Nephron progenitor cell (in vitro differentiated cells): Measurements from ENCODE around the gene LILRB1.
"Not testable (repeated sequence)": the region's sequence is repeated elsewhere in the genome, so short reads cannot be mapped to it uniquely, and the experiment has no call there.

Source experiments
- DNase-seq: peaks from one replicate; pipeline ENCODE4 v3.0.0; 2021
- H3K27ac Mint-ChIP-seq: 2 replicates; pipeline ENCODE4 v1.8.0; 2021; ENCODE audit warnings: mild to moderate bottlenecking, moderate library complexity, mixed read lengths
- H3K27me3 Mint-ChIP-seq: 2 replicates; pipeline ENCODE4 v1.8.0; 2021; ENCODE audit warnings: mild to moderate bottlenecking, low read depth, mixed read lengths; ENCODE audit not compliant: poor library complexity
- H3K36me3 Mint-ChIP-seq: 2 replicates; pipeline ENCODE4 v1.8.0; 2021; ENCODE audit warnings: low read depth, mixed read lengths
- H3K4me1 Mint-ChIP-seq: 2 replicates; pipeline ENCODE4 v1.8.0; 2021; ENCODE audit warnings: mixed read lengths
- H3K4me3 Mint-ChIP-seq: 2 replicates; pipeline ENCODE4 v1.8.0; 2021; ENCODE audit warnings: mild to moderate bottlenecking, moderate library complexity, mixed read lengths
- H3K9me3 Mint-ChIP-seq: 2 replicates; pipeline ENCODE4 v1.8.0; 2021; ENCODE audit warnings: mild to moderate bottlenecking, moderate library complexity, mixed read lengths
- TF ChIP-seq, protein P1 (sequence below): fragments of 200-600 bp; sonication (generic); IDR thresholded peaks from 2 replicates; pipeline ENCODE4 v1.5.0; 2021; ENCODE audit warnings: antibody characterized with exemption

The LILRB1 gene

DNA sequence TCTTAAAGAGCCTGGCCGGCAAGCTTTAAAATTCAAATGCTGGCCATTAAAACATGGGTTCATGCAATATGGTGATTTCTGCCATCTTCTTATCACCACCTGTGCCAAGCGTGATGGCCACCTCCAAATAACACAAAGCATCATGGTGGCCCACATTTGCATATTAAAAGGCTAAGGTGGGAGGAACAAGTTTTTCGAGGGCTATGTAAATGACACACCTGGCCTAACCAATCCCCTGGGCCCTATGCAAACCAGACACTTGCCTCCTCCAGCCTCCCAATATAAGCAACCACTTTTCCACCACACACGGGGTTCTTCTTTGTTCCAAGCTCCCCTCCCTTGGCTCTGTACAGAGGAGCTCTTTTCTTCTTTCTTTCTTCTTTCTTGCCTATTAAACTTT is 46.9 kb downstream of the LILRB1 start:
- Mint-ChIP-seq H3K4me3 (no peak overlapping the region), H3K9me3 (peaks cover 66% of the 10 kb centered on the region), H3K4me1 (no peaks in the 10 kb centered on the region), H3K36me3 (no peaks in the 10 kb centered on the region), H3K27me3 (peaks cover 3% of the 10 kb centered on the region), H3K27ac (no peak overlapping the region)
- TF ChIP-seq, protein P1, sequence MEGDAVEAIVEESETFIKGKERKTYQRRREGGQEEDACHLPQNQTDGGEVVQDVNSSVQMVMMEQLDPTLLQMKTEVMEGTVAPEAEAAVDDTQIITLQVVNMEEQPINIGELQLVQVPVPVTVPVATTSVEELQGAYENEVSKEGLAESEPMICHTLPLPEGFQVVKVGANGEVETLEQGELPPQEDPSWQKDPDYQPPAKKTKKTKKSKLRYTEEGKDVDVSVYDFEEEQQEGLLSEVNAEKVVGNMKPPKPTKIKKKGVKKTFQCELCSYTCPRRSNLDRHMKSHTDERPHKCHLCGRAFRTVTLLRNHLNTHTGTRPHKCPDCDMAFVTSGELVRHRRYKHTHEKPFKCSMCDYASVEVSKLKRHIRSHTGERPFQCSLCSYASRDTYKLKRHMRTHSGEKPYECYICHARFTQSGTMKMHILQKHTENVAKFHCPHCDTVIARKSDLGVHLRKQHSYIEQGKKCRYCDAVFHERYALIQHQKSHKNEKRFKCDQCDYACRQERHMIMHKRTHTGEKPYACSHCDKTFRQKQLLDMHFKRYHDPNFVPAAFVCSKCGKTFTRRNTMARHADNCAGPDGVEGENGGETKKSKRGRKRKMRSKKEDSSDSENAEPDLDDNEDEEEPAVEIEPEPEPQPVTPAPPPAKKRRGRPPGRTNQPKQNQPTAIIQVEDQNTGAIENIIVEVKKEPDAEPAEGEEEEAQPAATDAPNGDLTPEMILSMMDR, result no peak
- DNase-seq, result no peak

DNA sequence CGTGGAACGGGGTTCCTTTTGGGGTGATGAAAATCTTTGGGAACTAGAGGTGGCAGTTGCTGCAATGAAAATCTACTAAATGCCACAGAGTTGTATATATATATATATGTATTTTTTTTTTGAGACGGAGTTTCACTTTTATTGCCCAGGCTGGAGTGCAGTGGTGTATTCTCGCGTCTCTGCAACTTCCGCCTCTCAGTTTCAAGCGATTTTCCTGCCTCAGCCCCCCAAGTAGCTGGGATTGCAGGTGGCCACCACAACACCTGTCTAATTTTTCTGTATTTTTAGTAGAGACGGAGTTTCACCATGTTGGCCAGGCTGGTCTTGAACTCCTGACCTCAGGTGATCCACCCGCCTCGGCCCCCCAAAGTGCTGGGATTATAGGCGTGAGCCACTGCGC is 51.3 kb downstream of the LILRB1 start:
- H3K4me3 Mint-ChIP-seq, DNase-seq, H3K27ac Mint-ChIP-seq, H3K27me3 Mint-ChIP-seq, H3K4me1 Mint-ChIP-seq, H3K36me3 Mint-ChIP-seq: not testable (repeated sequence)
- peaks cover 64% of the 10 kb centered on the region for H3K9me3 Mint-ChIP-seq

DNA sequence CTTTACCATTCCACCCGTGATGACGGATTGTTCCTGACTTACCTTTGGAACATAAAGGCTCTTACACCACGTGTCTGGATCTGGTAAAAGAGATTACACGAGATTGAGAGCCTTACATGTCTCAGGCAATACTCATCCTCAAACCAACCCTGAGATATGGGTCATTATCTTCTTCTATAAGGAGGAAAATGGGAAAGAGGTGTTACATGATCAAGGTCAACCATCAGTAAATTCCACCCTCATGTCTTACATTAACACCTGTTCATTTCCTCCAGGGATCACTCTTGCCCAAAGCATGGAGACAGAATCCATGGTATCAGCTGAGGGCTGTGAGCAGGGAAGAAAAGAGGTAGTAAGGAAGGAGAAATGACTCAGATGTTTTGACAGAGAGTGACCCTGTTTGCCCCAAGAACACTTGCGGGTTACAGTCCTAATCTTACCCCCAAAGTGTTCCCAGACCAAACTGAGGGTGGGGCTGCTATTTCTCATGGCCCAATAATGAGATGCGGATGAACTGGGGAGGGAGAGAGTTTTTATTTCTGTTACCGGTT is 52.1 kb downstream of the LILRB1 start:
- Mint-ChIP-seq H3K9me3 (peaks cover 66% of the 10 kb centered on the region), H3K4me3 (no peak overlapping the region), H3K27me3 (peaks cover 5% of the 10 kb centered on the region), H3K36me3 (no peaks in the 10 kb centered on the region), H3K4me1 (no peaks in the 10 kb centered on the region), H3K27ac (no peak overlapping the region)
- DNase-seq, result no peak
- TF ChIP-seq, protein P1, result no peak

DNA sequence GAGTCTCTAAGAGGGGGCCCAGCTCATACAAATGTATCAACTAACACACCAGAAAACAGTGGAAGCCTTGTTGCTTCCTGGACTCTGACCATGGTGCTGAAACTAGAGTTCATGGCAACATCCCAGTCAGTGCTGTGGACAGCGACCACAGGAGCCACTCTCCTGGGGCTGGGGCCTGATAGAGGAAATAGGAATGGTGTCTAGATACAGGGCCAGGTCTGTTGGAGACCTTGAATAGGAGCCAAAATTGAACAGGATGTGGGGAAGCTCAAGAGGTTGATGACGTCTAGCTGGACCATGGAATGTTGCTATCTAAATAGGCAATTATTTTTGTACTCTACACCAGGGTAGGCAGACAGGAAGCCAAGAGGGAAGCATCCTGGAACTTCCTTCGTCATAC is 54.2 kb downstream of the LILRB1 start:
- no peaks in the 10 kb centered on the region for H3K36me3 Mint-ChIP-seq
- H3K4me1 Mint-ChIP-seq, result no peaks in the 10 kb centered on the region
- H3K27me3 Mint-ChIP-seq, result peaks cover 2% of the 10 kb centered on the region
- no peak overlapping the region for H3K4me3 Mint-ChIP-seq
- H3K27ac Mint-ChIP-seq, result no peak overlapping the region
- peaks cover 70% of the 10 kb centered on the region for H3K9me3 Mint-ChIP-seq
- TF ChIP-seq, protein P1, result no peak
- DNase-seq, result peak; percentile 18
